Lung (tissue), 12 donors: ENCODE results near the gene PXYLP1. TPM values are rescaled to one million over a fixed set of nuclear protein-coding genes. Genes with fewer than 3 reads are reported as not detected.

Experiments
- ATAC-seq: fragments of 200-7000 bp; cut with Tn5 transposase; one replicate; pipeline ENCODE4 v1.9.1; 2020; ENCODE audit warnings: moderate number of reproducible peaks; ENCODE audit not compliant: insufficient read depth, low FRiP score
- DNase-seq, 3 donors: peaks; one replicate each; pipeline ENCODE4 v3.0.0-alpha.2; 2013 to 2017
- H3K27ac ChIP-seq, 2 donors: one replicate each; pipeline ENCODE4 v1.5.1; 2013; ENCODE audit warnings: mild to moderate bottlenecking in 2 of 2, moderate library complexity in 2 of 2, control low read depth in 1 of 2, inconsistent platforms in 1 of 2, low read depth in 1 of 2, low read length in 1 of 2
- H3K27me3 ChIP-seq, 3 donors: one replicate each; pipeline ENCODE4 v1.5.1; 2013; ENCODE audit warnings: low read length in 2 of 3; ENCODE audit not compliant: control insufficient read depth in 3 of 3, insufficient read depth in 3 of 3
- H3K36me3 ChIP-seq, 4 donors: one replicate each; pipeline ENCODE4 v1.5.1; 2013; ENCODE audit warnings: low read length in 4 of 4, mild to moderate bottlenecking in 1 of 4, moderate library complexity in 1 of 4; ENCODE audit not compliant: control insufficient read depth in 4 of 4, insufficient read depth in 4 of 4
- H3K4me1 ChIP-seq, 5 donors: one replicate each; pipeline ENCODE4 v1.5.1; 2013; ENCODE audit warnings: low read length in 5 of 5, mild to moderate bottlenecking in 2 of 5, moderate library complexity in 1 of 5; ENCODE audit not compliant: control insufficient read depth in 5 of 5, insufficient read depth in 5 of 5
- H3K4me3 ChIP-seq: one replicate; pipeline ENCODE4 v1.5.1; 2013; ENCODE audit warnings: mild to moderate bottlenecking, control low read depth, moderate library complexity
- H3K9ac ChIP-seq, 2 donors: one replicate each; pipeline ENCODE4 v1.5.1; 2013; ENCODE audit warnings: low read length in 2 of 2, control low read depth in 1 of 2; ENCODE audit not compliant: insufficient read depth in 1 of 2
- H3K9me3 ChIP-seq, 4 donors: one replicate each; pipeline ENCODE4 v1.5.1; 2013; ENCODE audit warnings: low read length in 3 of 4, mild to moderate bottlenecking in 1 of 4, moderate library complexity in 1 of 4; ENCODE audit not compliant: control insufficient read depth in 4 of 4, insufficient read depth in 3 of 4
- WGBS, 2 donors: extraction: QIAGEN DNeasy Blood & Tissue Kit; methylation state at CpG; one replicate each; pipeline ENCODE4 v1.1.7; 2013; 5-methylcytosine and 5-hydroxymethylcytosine counted together
- polyA plus RNA-seq, 2 donors: library from polyadenylated mRNA; stranded (reverse); fragments of 200-250 nt; gene quantifications; one replicate each; pipeline ENCODE4 v1.2.1, GENCODE V29; 2013
- total RNA-seq, 2 donors: library from RNA; depleted of rRNA in 1 of 2; stranded (reverse); fragments of >200 nt in 1 of 2; gene quantifications; one replicate each; pipeline ENCODE4 v1.2.1, GENCODE V29; 2014 to 2021
- TF ChIP-seq, protein P1 (sequence below): IDR thresholded peaks from 2 replicates; pipeline ENCODE4 v1.5.1; 2012; ENCODE audit warnings: mild to moderate bottlenecking; ENCODE audit errors: control extremely low read depth, extremely low read depth
- donor health status: control.
- donor health status: control.
- donor health status: Bipolar disorder and iron deficiency.
- donor health status: healthy.
- donor health status: DM: yes; HTN: yes; CAD: no.

The PXYLP1 gene
- total and polyA plus RNA-seq, 4 donors: 6.3 to 17.8 (median 7.4) TPM

DNA sequence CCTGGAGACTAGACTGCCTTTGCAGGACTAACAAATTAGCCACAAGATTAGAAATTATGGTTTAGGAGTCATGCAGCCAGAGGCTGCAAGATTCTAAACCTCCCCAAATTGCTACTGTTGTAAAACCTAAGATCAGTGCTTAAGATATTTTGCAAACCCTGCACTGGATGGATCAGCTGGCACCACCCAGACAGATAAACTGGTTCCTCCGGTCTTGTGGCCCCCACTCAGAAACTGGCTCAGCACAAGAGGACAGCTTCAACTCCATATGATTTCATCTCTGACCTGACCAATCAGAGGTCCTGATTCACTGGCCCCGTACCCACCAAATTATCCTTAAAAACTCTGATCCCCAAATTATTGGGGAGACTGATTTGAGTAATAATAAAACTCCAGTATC lies 19.5 kb upstream of the PXYLP1 start:
- ATAC-seq: no peak
- no peak overlapping the region for H3K9ac ChIP-seq

DNA sequence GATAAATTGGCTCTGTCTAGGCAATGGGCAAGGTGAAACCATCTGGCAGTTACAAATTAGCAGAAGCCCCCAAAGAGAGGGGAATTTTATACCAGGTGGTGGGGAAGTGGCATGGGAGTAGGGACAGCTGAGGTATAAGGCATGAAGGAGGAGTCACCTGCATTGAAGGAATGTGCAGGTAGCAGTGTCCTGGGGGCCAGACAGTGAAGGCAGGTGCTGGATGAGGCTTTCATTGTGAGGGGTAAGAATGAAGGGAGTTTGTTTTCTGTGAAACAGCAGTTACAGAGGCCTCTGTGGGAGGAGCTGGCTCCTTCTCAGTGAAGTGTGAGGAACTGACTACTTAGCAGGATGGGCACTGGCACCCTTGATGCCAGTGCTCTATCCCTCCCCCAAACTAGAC lies 19.1 kb upstream of the PXYLP1 start:
- peaks cover 0 to 3% (median 1%) of the 10 kb centered on the region in 4 donors for H3K9me3 ChIP-seq
- no peak overlapping the region for H3K4me3 ChIP-seq
- H3K36me3 ChIP-seq: no peaks in the 10 kb centered on the region
- no peak overlapping the region for H3K27ac ChIP-seq
- ATAC-seq (no peak), DNase-seq (no peak)
- no peaks in the 10 kb centered on the region for H3K4me1 ChIP-seq
- TF ChIP-seq, protein P1, sequence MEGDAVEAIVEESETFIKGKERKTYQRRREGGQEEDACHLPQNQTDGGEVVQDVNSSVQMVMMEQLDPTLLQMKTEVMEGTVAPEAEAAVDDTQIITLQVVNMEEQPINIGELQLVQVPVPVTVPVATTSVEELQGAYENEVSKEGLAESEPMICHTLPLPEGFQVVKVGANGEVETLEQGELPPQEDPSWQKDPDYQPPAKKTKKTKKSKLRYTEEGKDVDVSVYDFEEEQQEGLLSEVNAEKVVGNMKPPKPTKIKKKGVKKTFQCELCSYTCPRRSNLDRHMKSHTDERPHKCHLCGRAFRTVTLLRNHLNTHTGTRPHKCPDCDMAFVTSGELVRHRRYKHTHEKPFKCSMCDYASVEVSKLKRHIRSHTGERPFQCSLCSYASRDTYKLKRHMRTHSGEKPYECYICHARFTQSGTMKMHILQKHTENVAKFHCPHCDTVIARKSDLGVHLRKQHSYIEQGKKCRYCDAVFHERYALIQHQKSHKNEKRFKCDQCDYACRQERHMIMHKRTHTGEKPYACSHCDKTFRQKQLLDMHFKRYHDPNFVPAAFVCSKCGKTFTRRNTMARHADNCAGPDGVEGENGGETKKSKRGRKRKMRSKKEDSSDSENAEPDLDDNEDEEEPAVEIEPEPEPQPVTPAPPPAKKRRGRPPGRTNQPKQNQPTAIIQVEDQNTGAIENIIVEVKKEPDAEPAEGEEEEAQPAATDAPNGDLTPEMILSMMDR: no peak
- H3K9ac ChIP-seq: no peak overlapping the region
- H3K27me3 ChIP-seq: no peaks in the 10 kb centered on the region

More for the DNA sequence above, 19.5 kb upstream of the PXYLP1 start:
- Histone ChIP-seq H3K9me3 (peaks cover 0 to 3% (median 1%) of the 10 kb centered on the region in 4 donors), H3K36me3 (no peaks in the 10 kb centered on the region), H3K4me1 (no peaks in the 10 kb centered on the region), H3K27ac (no peak overlapping the region), H3K4me3 (no peak overlapping the region), H3K27me3 (no peaks in the 10 kb centered on the region)
- TF ChIP-seq, protein P1: no peak
- no peak for DNase-seq
- 83 to 90% methylated on average over 2 of the region's 2 CpGs for WGBS, 2 donors

DNA sequence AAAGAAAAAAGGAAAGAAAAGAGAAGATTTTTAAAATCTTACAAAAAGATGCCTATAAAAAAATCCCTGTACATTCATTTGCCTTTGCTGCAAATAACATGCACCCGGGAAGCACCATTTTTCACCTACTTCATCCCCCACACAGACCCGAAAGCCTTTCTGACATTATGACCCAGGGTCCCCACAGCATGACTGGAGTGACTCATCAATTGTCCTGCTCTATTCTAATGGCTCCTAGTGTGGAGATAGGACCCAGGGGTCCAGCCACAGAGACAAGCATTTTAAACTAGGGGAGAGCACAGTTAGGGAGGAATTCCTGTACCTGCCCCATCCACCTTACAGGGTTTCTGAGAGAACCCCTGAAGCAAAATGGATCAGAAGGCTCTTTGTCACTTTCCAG lies 14.7 kb upstream of the PXYLP1 start:
- no peak for ATAC-seq
- TF ChIP-seq, protein P1: no peak
- no peak for DNase-seq
- Histone ChIP-seq H3K27me3 (no peaks in the 10 kb centered on the region), H3K9ac (no peak overlapping the region), H3K4me1 (no peaks in the 10 kb centered on the region), H3K27ac (no peak overlapping the region), H3K9me3 (peaks cover 0 to 3% (median 1%) of the 10 kb centered on the region in 4 donors), H3K4me3 (no peak overlapping the region), H3K36me3 (no peaks in the 10 kb centered on the region)
- 76 to 81% methylated on average over 2 of the region's 2 CpGs for WGBS, 2 donors

DNA sequence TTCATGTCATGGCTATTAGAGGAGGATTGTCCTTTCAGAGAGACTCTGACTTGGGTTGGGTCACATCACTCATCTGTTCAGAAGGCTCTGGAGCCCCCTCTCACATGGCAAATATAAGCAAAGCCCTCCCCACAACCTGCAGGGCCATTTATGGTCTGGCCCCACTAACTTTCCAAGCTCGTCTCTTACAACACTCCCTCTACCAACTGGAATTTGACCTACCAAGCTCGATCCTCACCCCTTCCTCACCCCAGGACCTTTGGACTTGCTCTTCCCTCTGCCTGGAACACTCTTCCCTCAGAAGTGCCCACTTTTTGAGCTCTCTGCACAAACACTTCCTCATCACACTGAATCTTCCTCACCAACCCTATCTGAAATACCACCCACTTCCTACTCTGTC lies 14.2 kb upstream of the PXYLP1 start:
- H3K4me3 ChIP-seq: no peak overlapping the region
- ATAC-seq: no peak

More for the DNA sequence above, 14.2 kb upstream of the PXYLP1 start:
- H3K27ac ChIP-seq: no peak overlapping the region
- H3K9me3 ChIP-seq: peaks cover 0 to 3% (median 1%) of the 10 kb centered on the region in 4 donors
- H3K4me1 ChIP-seq: no peaks in the 10 kb centered on the region
- H3K9ac ChIP-seq: no peak overlapping the region
- no peaks in the 10 kb centered on the region for H3K36me3 ChIP-seq
- no peaks in the 10 kb centered on the region for H3K27me3 ChIP-seq
- WGBS, 2 donors: 83 to 85% methylated on average over 2 of the region's 2 CpGs
- DNase-seq: no peak
- TF ChIP-seq, protein P1: no peak
